Right lobe of liver (tissue), 6 donors: ENCODE measurements around the gene TAF11. TPM values are rescaled to one million over a fixed set of nuclear protein-coding genes. Genes with fewer than 3 reads are reported as not detected.
"Not testable (repeated sequence)": the region's sequence is repeated elsewhere in the genome, so short reads cannot be mapped to it uniquely, and the experiment has no call there.

Experiments
- ATAC-seq, 4 donors: fragments of 200-7000 bp; cut with Tn5 transposase; one replicate each; pipeline ENCODE4 v1.9.1; 2020; ENCODE audit warnings: mild to moderate bottlenecking in 4 of 4, moderate library complexity in 4 of 4
- DNase-seq, 3 donors: peaks; one replicate each; pipeline ENCODE4 v3.0.0-alpha.2; 2020
- H3K27ac ChIP-seq, 3 donors: fragments of 200-600 bp; one replicate each; pipeline ENCODE4 v1.8.0; 2022
- H3K27me3 ChIP-seq, 2 donors: fragments of 200-600 bp; one replicate each; pipeline ENCODE4 v1.8.0; 2022
- H3K36me3 ChIP-seq, 4 donors: fragments of 200-600 bp; sonication (generic) in 1 of 4; one replicate each; pipeline versions ENCODE4 v1.5.1 to v1.8.0; 2017 to 2022; ENCODE audit warnings: control low read depth in 1 of 4
- H3K4me1 ChIP-seq, 4 donors: fragments of 200-600 bp; sonication (generic) in 1 of 4; one replicate each; pipeline versions ENCODE4 v1.5.1 to v1.8.0; 2017 to 2022; ENCODE audit warnings: control low read depth in 1 of 4
- H3K4me3 ChIP-seq, 3 donors: fragments of 200-600 bp; one replicate each; pipeline ENCODE4 v1.8.0; 2022
- H3K9me3 ChIP-seq, 4 donors: fragments of 200-600 bp; sonication (generic) in 1 of 4; one replicate each; pipeline versions ENCODE4 v1.5.1 to v1.8.0; 2017 to 2022; ENCODE audit warnings: control low read depth in 1 of 4
- CTCF ChIP-seq, 4 donors: fragments of 200-600 bp in 3 of 4; fragments of 450-650 bp in 1 of 4; IDR thresholded peaks; one replicate each; pipeline versions ENCODE4 v1.5.1 to v1.8.0; 2016 to 2022; ENCODE audit warnings: antibody characterized with exemption in 4 of 4, mild to moderate bottlenecking in 2 of 4
- POLR2A ChIP-seq: fragments of 450-650 bp; IDR thresholded peaks from one replicate; pipeline ENCODE4 v1.6.1; 2017; ENCODE audit warnings: antibody characterized with exemption, mild to moderate bottlenecking
- WGBS: methylation state at CpG from one replicate; pipeline ENCODE4 v1.1.6; 2018; ENCODE audit warnings: low coverage, low lambda C conversion rate; ENCODE audit not compliant: insufficient coverage; ENCODE audit errors: missing lambda C conversion rate; 5-methylcytosine and 5-hydroxymethylcytosine counted together
- intact Hi-C, 2 donors: fragments of 100-400 bp; cut with DNase I; formaldehyde crosslinking; loops; one replicate each; pipeline versions ENCODE4 v1.11.2 to v1.14.1; 2022
- total RNA-seq, 6 experiments: library from RNA; depleted of rRNA in 2 of 6; stranded (reverse); fragments of >200 nt in 2 of 6; fragmentation: NEBNext Ultra II Directional in 3 of 6; extraction: Animal tissue kit (Norgen Biotek cat#: 25700) in 3 of 6; gene quantifications; one replicate each; pipeline versions ENCODE4 v1.1.0 to v1.2.4, GENCODE V29; 2016 to 2023
- donor health status: DM: no; HTN: yes; CAD: no.
- donor health status: DM: no; HTN: no; CAD: no.
- donor health status: DM: no; HTN: no; CAD: no.
- donor health status: DM: no; HTN: yes; CAD: no.
- donor health status: DM: no; HTN: yes; CAD: no.

TAF11 gene
- total RNA-seq, 6 experiments from 2014 or later, result 8.9 to 13.4 (median 10.3) TPM

- WGBS, result 92% methylated on average over 2 of the region's 4 CpGs
- ATAC-seq, result no peak
- peaks cover 0 to 32% (median 14%) of the 10 kb centered on the region in 4 donors for H3K36me3 ChIP-seq
Observed at GRCh38 chr6:34852406-34853085, 35.3 kb downstream of the TAF11 start.

GRCh38 chr6:34851361-34851760 is 36.5 kb downstream of the TAF11 start:
- Histone ChIP-seq H3K36me3 (peaks cover 0 to 20% (median 3%) of the 10 kb centered on the region in 4 donors), H3K4me3 (no peak overlapping the region), H3K27ac (no peak overlapping the region), H3K9me3 (no peaks in the 10 kb centered on the region), H3K27me3 (no peaks in the 10 kb centered on the region), H3K4me1 (no peaks in the 10 kb centered on the region)
- no peak for ATAC-seq
- DNase-seq, result no peak
- TF ChIP-seq CTCF (IDR thresholded peaks at IDR 0.05) (no peak), POLR2A (no peak)
- intact Hi-C loops, result no loop called here
- WGBS, result no CpG with 5 or more reads among the region's 1 CpG

More at GRCh38 chr6:34852406-34853085, 35.3 kb downstream of the TAF11 start:
- intact Hi-C loops, result no loop called here
- no peak overlapping the region for H3K27ac ChIP-seq
- TF ChIP-seq CTCF (IDR thresholded peaks at IDR 0.05), result no peak
- TF ChIP-seq POLR2A, result no peak
- no peaks in the 10 kb centered on the region for H3K27me3 ChIP-seq
- H3K9me3 ChIP-seq, result no peaks in the 10 kb centered on the region
- no peaks in the 10 kb centered on the region for H3K4me1 ChIP-seq
- DNase-seq, result no peak
- H3K4me3 ChIP-seq, result no peak overlapping the region

DNA sequence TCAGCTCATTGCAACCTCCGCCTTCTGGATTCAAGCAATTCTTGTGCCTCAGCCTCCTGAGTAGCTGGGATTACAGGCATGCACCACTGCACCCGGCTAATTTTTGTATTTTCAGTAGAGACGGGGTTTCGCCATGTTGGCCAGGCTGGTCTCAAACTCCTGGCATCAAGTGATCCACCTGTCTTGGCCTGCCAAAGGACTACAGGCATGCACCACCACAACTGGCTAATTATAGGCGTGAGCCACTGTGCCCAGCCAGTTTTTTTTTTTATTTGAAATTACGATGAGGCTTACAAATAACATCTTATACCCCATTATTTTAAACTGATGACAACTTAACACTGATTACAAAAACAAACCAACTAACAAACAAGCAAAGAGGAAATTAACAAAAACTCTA is 38.8 kb downstream of the TAF11 start:
- H3K36me3 ChIP-seq, ATAC-seq, intact Hi-C loops, H3K4me1 ChIP-seq, H3K27ac ChIP-seq, DNase-seq, H3K27me3 ChIP-seq, H3K4me3 ChIP-seq, H3K9me3 ChIP-seq: not testable (repeated sequence)
- 88% methylated on average over 4 of the region's 6 CpGs for WGBS

DNA sequence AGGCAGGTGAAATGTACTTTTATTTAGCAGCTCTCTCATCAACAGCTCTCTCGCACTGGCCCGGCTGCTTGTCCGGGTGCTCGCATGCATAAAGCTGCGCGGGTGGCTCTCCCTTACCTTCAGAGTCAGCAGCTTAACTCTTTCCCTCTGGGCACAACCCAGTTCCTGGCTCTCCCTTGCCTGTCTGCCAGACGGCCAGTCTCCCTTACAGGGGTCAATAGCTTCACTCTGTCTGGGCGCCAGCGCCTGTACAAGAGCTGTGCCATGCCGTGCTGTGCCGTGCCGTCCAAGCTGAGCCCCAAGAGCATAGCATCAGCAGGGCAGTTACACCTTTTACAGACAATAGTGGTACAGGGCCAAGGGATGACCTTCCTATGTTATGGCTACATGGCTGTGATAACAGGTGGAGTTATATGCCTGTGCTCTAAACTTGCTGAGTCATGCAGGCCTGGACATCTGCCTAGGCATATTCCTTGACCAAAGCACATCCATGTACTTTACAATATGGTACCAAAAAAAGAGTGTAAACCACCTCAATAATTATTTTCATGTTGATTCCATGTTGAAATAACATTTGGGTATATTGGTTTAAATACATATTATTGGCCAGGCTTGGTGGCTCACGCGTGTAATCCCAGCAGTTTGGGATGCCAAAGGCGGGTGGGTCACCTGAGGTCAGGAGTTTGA is 48.0 kb downstream of the TAF11 start:
- intact Hi-C loops, result no loop called here
- TF ChIP-seq CTCF (IDR thresholded peaks at IDR 0.05), result no peak
- no peak for TF ChIP-seq POLR2A
- DNase-seq (no peak), ATAC-seq (peak in 1 of 4 donors; percentile 25)
- Histone ChIP-seq H3K27me3 (no peaks in the 10 kb centered on the region), H3K27ac (no peak overlapping the region), H3K4me1 (no peaks in the 10 kb centered on the region), H3K4me3 (no peak overlapping the region), H3K36me3 (peaks cover 0 to 30% (median 4%) of the 10 kb centered on the region in 4 donors), H3K9me3 (no peaks in the 10 kb centered on the region)
- WGBS, result 90% methylated on average over 3 of the region's 15 CpGs

- Histone ChIP-seq H3K4me3 (no peak overlapping the region), H3K36me3 (peaks cover 0 to 34% (median 6%) of the 10 kb centered on the region in 4 donors), H3K27me3 (no peaks in the 10 kb centered on the region), H3K27ac (no peak overlapping the region), H3K4me1 (no peaks in the 10 kb centered on the region), H3K9me3 (no peaks in the 10 kb centered on the region)
- DNase-seq, result no peak
- ATAC-seq, result no peak
- intact Hi-C loops, result no loop called here
- TF ChIP-seq CTCF (IDR thresholded peaks at IDR 0.05), result no peak
- TF ChIP-seq POLR2A, result no peak
Observed at GRCh38 chr6:34837528-34837927, 50.3 kb downstream of the TAF11 start.
